ENCODE measurements around the gene CAMK1. TPM values are rescaled to one million over a fixed set of nuclear protein-coding genes. Genes with fewer than 3 reads are reported as not detected.

CAMK1 gene
- total RNA-seq: 8.3 and 15.9 TPM in 2 replicates

DNA sequence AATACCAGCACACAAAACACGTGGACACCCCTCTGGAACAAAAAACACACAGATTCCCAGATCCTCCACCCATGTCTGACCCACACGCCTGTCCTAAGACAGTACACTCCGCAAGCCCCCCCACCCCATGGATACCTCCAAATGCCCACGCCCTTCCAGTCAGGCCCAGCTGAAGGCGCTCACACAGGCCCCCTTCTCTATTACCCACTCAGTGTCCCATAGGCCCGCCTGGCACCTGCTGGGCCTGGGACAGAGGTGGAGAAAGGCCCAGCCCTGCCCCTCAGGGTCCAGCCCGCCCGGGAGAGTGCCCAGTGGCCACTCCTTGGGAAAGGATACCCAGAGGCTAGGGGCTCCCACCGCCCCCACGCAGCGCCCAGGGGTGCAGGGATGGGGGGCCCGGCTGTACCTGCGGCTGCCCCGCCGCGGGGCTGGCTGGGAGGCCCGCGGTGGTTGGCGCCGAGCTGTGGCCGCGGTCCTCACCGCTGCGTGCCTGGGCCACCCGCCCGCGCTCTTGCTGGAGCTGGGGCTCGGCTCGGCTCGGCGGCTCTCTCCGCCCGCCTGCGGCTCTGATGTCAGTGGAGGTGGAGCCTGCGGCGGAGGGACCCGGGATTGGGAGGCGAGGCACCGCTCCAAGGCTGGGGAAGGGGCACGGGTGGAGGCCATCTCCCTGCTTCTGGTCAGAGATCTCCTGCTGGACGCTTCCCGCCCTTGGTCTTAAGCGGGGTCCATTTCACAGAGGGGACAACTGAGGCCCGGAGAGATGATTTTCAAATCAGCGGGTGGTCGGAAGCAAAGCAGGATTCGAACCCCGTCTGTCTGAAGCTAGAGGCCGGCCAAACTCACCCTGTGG is at the start of gene CAMK1:
TSS of gene CAMK1 (minus strand) at position 522 of the 850 bp plus-strand sequence. CDS start 2,198 bp downstream, outside the sequence.

DNA sequence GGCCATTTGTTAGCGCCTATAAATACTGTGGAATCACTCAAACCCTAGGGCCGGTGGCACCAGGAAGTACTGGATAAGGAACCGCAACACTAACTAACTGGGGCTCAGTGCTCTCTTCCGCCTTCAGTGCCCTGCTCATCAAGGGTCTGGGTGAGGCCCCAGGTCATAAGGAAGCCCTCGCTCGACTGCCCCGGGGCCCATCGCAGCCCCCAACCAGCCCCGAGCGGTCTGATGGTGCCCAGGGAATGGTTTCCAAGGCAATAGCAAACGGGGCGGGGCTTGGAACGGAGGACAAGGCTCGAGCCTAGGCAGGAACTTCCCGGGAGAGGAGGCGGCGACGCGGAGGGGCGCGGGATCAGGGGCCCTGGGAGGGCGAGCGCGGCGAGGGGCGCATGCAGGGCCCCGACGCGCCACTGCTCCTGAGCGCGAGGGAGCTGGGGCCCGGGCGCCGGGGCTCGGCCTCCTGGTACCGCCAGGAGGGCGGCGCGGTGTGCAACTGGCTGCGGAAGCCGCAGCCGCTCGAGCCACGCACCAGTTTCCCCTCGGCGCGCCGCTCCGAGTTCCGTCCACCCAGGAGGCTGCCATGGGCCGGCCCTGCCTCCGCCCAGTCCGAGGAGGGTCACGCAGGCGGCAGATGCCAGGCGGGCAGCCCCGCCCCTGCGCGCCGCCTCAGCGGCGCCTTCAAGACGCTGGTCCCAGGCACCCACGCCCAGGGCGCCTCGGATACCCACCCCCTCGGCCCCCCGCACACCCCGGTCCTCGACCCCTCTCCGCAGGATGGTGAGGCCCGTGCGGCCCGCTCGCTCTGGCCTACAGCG is 40.1 kb upstream of the CAMK1 start, which contains the start of gene TTLL3:
TSS of gene TTLL3 (plus strand) at position 648 of the 818 bp plus-strand sequence. CDS start 400 bp downstream, outside the sequence.

DNA sequence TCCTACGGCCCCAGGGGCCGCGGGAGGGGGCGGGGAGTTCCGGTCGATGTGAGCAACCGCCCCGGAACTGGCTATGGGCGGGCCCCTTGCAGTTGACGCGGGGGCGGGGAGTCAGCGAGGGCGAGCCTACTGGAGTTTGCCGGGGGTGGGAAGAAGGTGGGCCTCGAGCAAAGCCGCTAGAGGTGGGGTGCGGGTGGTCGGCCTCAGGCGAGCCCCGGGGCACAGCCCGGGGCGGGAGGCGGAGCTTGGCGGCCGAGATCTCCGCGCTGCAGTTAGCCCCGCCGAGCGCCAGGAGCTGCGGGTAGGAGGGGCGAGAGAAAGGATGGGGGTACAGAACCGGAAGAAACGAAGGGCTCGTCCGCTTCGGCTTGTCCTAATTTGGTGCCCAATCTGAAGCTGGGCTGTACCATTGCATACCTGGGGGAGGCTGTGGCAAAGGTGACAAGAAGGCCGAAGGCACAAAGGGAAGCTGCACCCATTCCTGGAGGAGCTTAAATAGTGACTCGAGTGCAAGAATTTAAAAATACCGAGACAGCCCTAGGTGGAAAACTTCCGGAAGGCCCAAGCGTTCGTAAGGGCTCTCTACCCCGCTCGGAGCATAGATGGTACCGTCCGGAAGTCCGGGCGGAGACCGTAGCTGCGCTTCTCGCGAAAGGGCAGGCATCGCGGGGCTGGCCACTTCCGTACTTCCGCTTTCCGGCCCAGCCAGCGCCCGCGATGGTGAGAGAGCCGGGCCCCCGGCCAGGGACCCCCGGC is 22.8 kb upstream of the CAMK1 start, which contains the start of the genes ARPC4 and TADA3:
TSS of gene ARPC4 (plus strand) at position 678 of the 756 bp plus-strand sequence. CDS start at position 718, 40 bp downstream.
TSS of gene TADA3 (minus strand) at position 69 of the 756 bp plus-strand sequence. CDS start 1,007 bp downstream, outside the sequence.

GRCh38 chr3:9749645-9750555 is 19.8 kb downstream of the CAMK1 start, which contains the start of gene OGG1:
TSS of gene OGG1 (plus strand) at chr3:9749952. CDS start at chr3:9750287, 335 bp downstream.

DNA sequence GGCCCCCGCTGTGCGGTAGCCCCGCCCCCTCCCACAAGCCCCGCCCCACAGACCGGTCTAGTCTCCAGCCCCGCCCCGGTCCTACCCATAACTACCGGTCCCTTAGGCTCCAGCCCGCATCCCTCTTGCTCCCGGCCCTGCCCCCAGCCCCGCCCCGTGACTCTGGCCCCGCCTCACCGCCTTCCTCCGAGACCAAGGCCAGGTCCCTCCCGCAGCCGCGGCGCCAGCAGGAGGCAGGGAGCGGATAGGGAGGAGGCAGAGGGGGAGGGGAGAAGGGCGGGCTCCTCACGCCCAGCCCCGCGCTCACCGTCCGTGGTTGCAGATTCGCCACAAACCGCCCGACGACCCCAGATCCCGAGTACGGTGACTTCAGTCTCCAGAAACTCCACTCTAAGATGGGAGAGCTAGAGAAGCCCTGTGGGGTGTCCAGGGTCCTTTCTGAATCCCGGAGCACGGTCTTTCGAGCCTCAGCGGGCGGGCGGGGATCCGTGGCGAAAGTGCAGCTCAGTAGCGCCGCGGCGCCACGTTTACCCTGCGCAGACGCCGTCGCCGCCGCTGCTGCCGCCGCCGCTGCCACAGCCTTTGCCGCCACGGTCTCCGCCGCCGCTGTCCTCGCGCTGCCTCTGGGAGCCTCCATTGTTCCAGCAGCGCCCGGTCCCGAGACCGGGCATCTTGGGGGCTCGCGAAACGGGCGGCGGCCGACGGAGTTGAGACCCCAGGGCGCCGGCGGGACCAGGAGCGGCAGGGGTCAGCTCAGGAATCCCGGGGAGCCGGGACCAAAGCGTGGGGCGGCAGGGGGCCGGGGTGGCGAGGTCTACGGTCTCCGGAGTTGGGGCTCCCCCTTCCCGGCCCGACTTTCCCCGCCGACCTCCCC is 38.3 kb downstream of the CAMK1 start, which contains the start of gene BRPF1:
TSS of gene BRPF1 (plus strand) at position 530 of the 874 bp plus-strand sequence. CDS start 2,406 bp downstream, outside the sequence.

Other genes starting within 250 kb of the CAMK1 start
- gene LHFPL4, start 216.1 kb downstream of the CAMK1 start, total RNA-seq: not detected in 2 replicates
- 23.0 and 38.1 TPM in 2 replicates for gene MTMR14, start 120.4 kb downstream of the CAMK1 start, total RNA-seq
- not detected in 2 replicates for gene CPNE9, start 66.1 kb downstream of the CAMK1 start, total RNA-seq
- 10.7 and 14.5 TPM in 2 replicates for gene BRPF1, start 38.2 kb downstream of the CAMK1 start, total RNA-seq
- 13.5 and 21.1 TPM in 2 replicates for gene OGG1, start 20.0 kb downstream of the CAMK1 start, total RNA-seq
- gene TADA3, start 22.5 kb upstream of the CAMK1 start, total RNA-seq: 50.9 and 57.6 TPM in 2 replicates
- 134 and 339 TPM in 2 replicates for gene ARPC4, start 23.1 kb upstream of the CAMK1 start, total RNA-seq
- 6.0 and 10.6 TPM in 2 replicates for gene TTLL3, start 40.3 kb upstream of the CAMK1 start, total RNA-seq
- gene RPUSD3, start 74.1 kb upstream of the CAMK1 start, total RNA-seq: 24.8 and 32.2 TPM in 2 replicates
- not detected in 2 replicates for gene CIDEC, start 110.3 kb upstream of the CAMK1 start, total RNA-seq
- 24.8 and 28.1 TPM in 2 replicates for gene JAGN1, start 120.7 kb upstream of the CAMK1 start, total RNA-seq
- gene IL17RE, start 132.9 kb upstream of the CAMK1 start, total RNA-seq: 2.6 and 2.7 TPM in 2 replicates
- gene IL17RC, start 147.2 kb upstream of the CAMK1 start, total RNA-seq: 23.6 and 46.9 TPM in 2 replicates
- gene CRELD1, start 163.9 kb upstream of the CAMK1 start, total RNA-seq: 19.4 and 30.8 TPM in 2 replicates
- gene PRRT3, start 182.5 kb upstream of the CAMK1 start, total RNA-seq: 0.72 and 1.7 TPM in 2 replicates
- 39.3 and 48.4 TPM in 2 replicates for gene EMC3, start 216.9 kb upstream of the CAMK1 start, total RNA-seq

Measured in tracheal epithelial cell (primary cell).